H9 (cell line): Measurements from ENCODE around the gene CYBA. TPM values are rescaled to one million over a fixed set of nuclear protein-coding genes. Genes with fewer than 3 reads are reported as not detected.
A peak's percentile ranks its signal among the peaks of the same experiment; 100 is the strongest.

Source experiments
- DNase-seq: peaks from one replicate; pipeline ENCODE4 v3.0.0-alpha.2; 2017
- H2AFZ ChIP-seq: one replicate; pipeline ENCODE4 v1.6.1; 2013; ENCODE audit warnings: mild to moderate bottlenecking, low read length, control low read depth, moderate library complexity
- H2AK5ac ChIP-seq: 2 replicates; pipeline ENCODE4 v1.6.1; 2013; ENCODE audit warnings: low read length, control low read depth, mixed read lengths; ENCODE audit not compliant: insufficient read length
- H2BK120ac ChIP-seq: one replicate; pipeline ENCODE4 v1.6.1; 2013; ENCODE audit warnings: low read depth, mild to moderate bottlenecking, low read length, control low read depth, inconsistent platforms; ENCODE audit not compliant: poor library complexity, severe bottlenecking
- H2BK12ac ChIP-seq: 2 replicates; pipeline ENCODE4 v1.6.1; 2013; ENCODE audit warnings: low read length, control low read depth, mixed read lengths, low read depth; ENCODE audit not compliant: insufficient read length
- H2BK15ac ChIP-seq: 2 replicates; pipeline ENCODE4 v1.6.1; 2013; ENCODE audit warnings: low read depth, low read length, control low read depth
- H2BK20ac ChIP-seq: one replicate; pipeline ENCODE4 v1.6.1; 2013; ENCODE audit warnings: low read depth, mild to moderate bottlenecking, low read length, control low read depth, inconsistent platforms; ENCODE audit not compliant: poor library complexity, severe bottlenecking
- H2BK5ac ChIP-seq: 2 replicates; pipeline ENCODE4 v1.6.1; 2013; ENCODE audit warnings: low read length, control low read depth, mixed read lengths; ENCODE audit not compliant: insufficient read length
- H3K14ac ChIP-seq: 2 replicates; pipeline ENCODE4 v1.6.1; 2013; ENCODE audit warnings: low read length, control low read depth; ENCODE audit not compliant: insufficient read depth
- H3K18ac ChIP-seq: 2 replicates; pipeline ENCODE4 v1.6.1; 2013; ENCODE audit warnings: low read depth, mild to moderate bottlenecking, mixed read lengths, low read length, control low read depth; ENCODE audit not compliant: insufficient read length
- H3K23ac ChIP-seq: 2 replicates; pipeline ENCODE4 v1.6.1; 2013; ENCODE audit warnings: low read length, control low read depth, mixed read lengths, low read depth; ENCODE audit not compliant: insufficient read length
- H3K23me2 ChIP-seq: 2 replicates; pipeline ENCODE4 v1.6.1; 2013; ENCODE audit warnings: low read depth, mild to moderate bottlenecking, mixed read lengths, low read length, control low read depth; ENCODE audit not compliant: insufficient read length, poor library complexity, severe bottlenecking
- H3K27ac ChIP-seq: 2 replicates; pipeline ENCODE4 v1.5.1; 2013; ENCODE audit warnings: low read length, control low read depth, mixed read lengths, low read depth; ENCODE audit not compliant: insufficient read length
- H3K27me3 ChIP-seq: 2 replicates; pipeline ENCODE4 v1.6.1; 2013; ENCODE audit warnings: low read length, control low read depth, inconsistent platforms; ENCODE audit not compliant: insufficient read depth
- H3K4ac ChIP-seq: 2 replicates; pipeline ENCODE4 v1.6.1; 2013; ENCODE audit warnings: low read depth, mild to moderate bottlenecking, control low read depth, inconsistent platforms, low read length, moderate library complexity
- H3K4me1 ChIP-seq: 2 replicates; pipeline ENCODE4 v1.6.1; 2013; ENCODE audit warnings: low read length, control low read depth, inconsistent platforms; ENCODE audit not compliant: insufficient read depth
- H3K4me2 ChIP-seq: 2 replicates; pipeline ENCODE4 v1.6.1; 2013; ENCODE audit warnings: low read length, control low read depth, mixed read lengths; ENCODE audit not compliant: insufficient read length, insufficient read depth
- H3K56ac ChIP-seq: 2 replicates; pipeline ENCODE4 v1.6.1; 2013; ENCODE audit warnings: low read depth, mild to moderate bottlenecking, mixed read lengths, low read length, control low read depth; ENCODE audit not compliant: insufficient read length
- H3K79me1 ChIP-seq: 2 replicates; pipeline ENCODE4 v1.6.1; 2013; ENCODE audit warnings: low read depth, mild to moderate bottlenecking, moderate library complexity, low read length, control low read depth, inconsistent platforms; ENCODE audit not compliant: insufficient read depth, poor library complexity, severe bottlenecking
- H3K79me2 ChIP-seq: 2 replicates; pipeline ENCODE4 v1.6.1; 2013; ENCODE audit warnings: low read length, control low read depth, inconsistent platforms; ENCODE audit not compliant: insufficient read depth
- H3K9ac ChIP-seq: 2 replicates; pipeline ENCODE4 v1.6.1; 2013; ENCODE audit warnings: low read length, control low read depth, mixed read lengths; ENCODE audit not compliant: insufficient read length; ENCODE audit errors: extremely low read depth
- H3K9me3 ChIP-seq: one replicate; pipeline ENCODE4 v1.6.1; 2013; ENCODE audit warnings: low read depth, low read length, inconsistent platforms; ENCODE audit not compliant: control insufficient read depth
- H3T11ph ChIP-seq: one replicate; pipeline ENCODE4 v1.6.1; 2013; ENCODE audit warnings: mild to moderate bottlenecking, low read length, control low read depth, inconsistent platforms
- H4K20me1 ChIP-seq: one replicate; pipeline ENCODE4 v1.6.1; 2013; ENCODE audit not compliant: control insufficient read depth, insufficient read length, insufficient read depth
- H4K5ac ChIP-seq: 2 replicates; pipeline ENCODE4 v1.6.1; 2013; ENCODE audit warnings: low read depth, mild to moderate bottlenecking, mixed read lengths, low read length, control low read depth; ENCODE audit not compliant: insufficient read length
- H4K8ac ChIP-seq: replicated peaks from 2 replicates; pipeline ENCODE4 v1.6.1; 2013; ENCODE audit warnings: low read length, control low read depth, mixed read lengths, low read depth; ENCODE audit not compliant: insufficient read length
- H4K91ac ChIP-seq: 2 replicates; pipeline ENCODE4 v1.6.1; 2013; ENCODE audit warnings: low read depth, mild to moderate bottlenecking, moderate library complexity, mixed read lengths, low read length, control low read depth; ENCODE audit not compliant: insufficient read length
- H3K27ac Mint-ChIP-seq, 3 experiments: 2 replicates in 2 of 3; 3 replicates in 1 of 3; pipeline ENCODE4 v1.8.0; 2020 to 2021; ENCODE audit warnings: mixed read lengths in 3 of 3, mild to moderate bottlenecking in 1 of 3, moderate library complexity in 1 of 3
- H3K27me3 Mint-ChIP-seq: 2 replicates; pipeline ENCODE4 v1.8.0; 2021; ENCODE audit warnings: low read depth, mild to moderate bottlenecking, moderate library complexity, mixed read lengths
- H3K36me3 Mint-ChIP-seq, 3 experiments: 2 replicates in 2 of 3; 3 replicates in 1 of 3; pipeline ENCODE4 v1.8.0; 2020 to 2021; ENCODE audit warnings: low read depth in 3 of 3, mixed read lengths in 3 of 3; ENCODE audit not compliant: insufficient read depth in 1 of 3
- H3K4me1 Mint-ChIP-seq, 2 experiments: 2 replicates each; pipeline ENCODE4 v1.8.0; 2020; ENCODE audit warnings: mixed read lengths in 2 of 2
- H3K4me3 Mint-ChIP-seq, 2 experiments: 2 replicates in 1 of 2; 3 replicates in 1 of 2; pipeline ENCODE4 v1.8.0; 2020 to 2021; ENCODE audit warnings: mild to moderate bottlenecking in 2 of 2, mixed read lengths in 2 of 2, moderate library complexity in 1 of 2
- H3K9me3 Mint-ChIP-seq, 2 experiments: 2 replicates in 1 of 2; 3 replicates in 1 of 2; pipeline ENCODE4 v1.8.0; 2020; ENCODE audit warnings: mild to moderate bottlenecking in 2 of 2, mixed read lengths in 2 of 2, moderate library complexity in 1 of 2
- CTCF ChIP-seq: fragments of 200-600 bp; sonication (generic); conservative IDR thresholded peaks from 3 replicates; pipeline ENCODE4 v1.8.0; 2021; ENCODE audit warnings: antibody characterized with exemption, mild to moderate bottlenecking
- WGBS: extraction: QIAGEN DNeasy Blood & Tissue Kit; methylation state at CpG from one replicate; pipeline ENCODE4 v1.1.7; 2013; ENCODE audit warnings: missing lambda C conversion rate, low lambda C conversion rate, mixed read lengths; ENCODE audit not compliant: insufficient read length; ENCODE audit errors: extremely low coverage; 5-methylcytosine and 5-hydroxymethylcytosine counted together
- total RNA-seq: library from RNA; stranded (reverse); gene quantifications from 2 replicates; pipeline ENCODE4 v1.2.1, GENCODE V29; 2021

The CYBA gene
- total RNA-seq, 1 experiment from 2014 or later, result 153 TPM

GRCh38 chr16:88613293-88613692, 37.6 kb downstream of the CYBA start:
- H4K5ac ChIP-seq, result no peak overlapping the region
- Mint-ChIP-seq H3K4me1 (peaks cover 3 to 30% of the 10 kb centered on the region in 2 experiments), H3K9me3 (no peaks in the 10 kb centered on the region), H3K27ac (no peak overlapping the region; a peak in 1 of 7 replicates), H3K36me3 (peaks cover 14 to 60% (median 37%) of the 10 kb centered on the region in 3 experiments), H3K4me3 (no peak overlapping the region; a peak in 1 of 5 replicates), H3K27me3 (no peaks in the 10 kb centered on the region)
- H3K4me2 ChIP-seq, result no peak overlapping the region
- H3K27me3 ChIP-seq, result no peaks in the 10 kb centered on the region
- H3K4ac ChIP-seq, result no peak overlapping the region
- no peak for DNase-seq
- no peak overlapping the region for H2BK20ac ChIP-seq
- no peak overlapping the region for H3K56ac ChIP-seq
- WGBS, result no CpG with 5 or more reads among the region's 10 CpGs
- no peak overlapping the region for H3K27ac ChIP-seq
- no peak overlapping the region for H4K8ac ChIP-seq
- TF ChIP-seq CTCF, result 0 out of 3 replicates have a peak, but pooled peaks have one; percentile 21
- H3K9me3 ChIP-seq, result no peaks in the 10 kb centered on the region
- no peak overlapping the region for H3K9ac ChIP-seq
- no peaks in the 10 kb centered on the region for H3K23me2 ChIP-seq
- no peak overlapping the region for H2BK12ac ChIP-seq
- no peaks in the 10 kb centered on the region; the same call in 1 of the 2 replicates for H3K79me2 ChIP-seq
- H3K23ac ChIP-seq, result no peak overlapping the region
- H4K20me1 ChIP-seq, result no peaks in the 10 kb centered on the region
- no peak overlapping the region for H3K18ac ChIP-seq
- H3K4me1 ChIP-seq, result no peaks in the 10 kb centered on the region; the same call in 1 of the 2 replicates
- H2BK120ac ChIP-seq, result no peak overlapping the region
- H2AFZ ChIP-seq, result no peak overlapping the region
- H2BK15ac ChIP-seq, result no peak overlapping the region
- no peak overlapping the region for H3K14ac ChIP-seq
- H4K91ac ChIP-seq, result no peak overlapping the region
- H2AK5ac ChIP-seq, result no peak overlapping the region
- no peak overlapping the region for H2BK5ac ChIP-seq
- no peak overlapping the region for H3T11ph ChIP-seq
- no peaks in the 10 kb centered on the region for H3K79me1 ChIP-seq
